Brain microvascular endothelial cell (primary cell): ENCODE results near the gene EXOSC10.
A peak's percentile ranks its signal among the peaks of the same experiment; 100 is the strongest.

Source experiments
- DNase-seq: peaks from one replicate; pipeline ENCODE4 v3.0.0-alpha.2; 2020
- H3K27ac ChIP-seq: fragments of 250-450 bp; sonication (Bioruptor Pico); 2 replicates; pipeline ENCODE4 v1.5.1; 2020; ENCODE audit warnings: mild to moderate bottlenecking, moderate library complexity
- H3K27me3 ChIP-seq: fragments of 250-450 bp; sonication (Bioruptor Pico); replicated peaks from 2 replicates; pipeline ENCODE4 v1.5.1; 2020; ENCODE audit warnings: mild to moderate bottlenecking
- H3K36me3 ChIP-seq: fragments of 250-450 bp; sonication (Bioruptor Pico); replicated peaks from 2 replicates; pipeline ENCODE4 v1.5.1; 2020; ENCODE audit warnings: mild to moderate bottlenecking
- H3K4me3 ChIP-seq: 2 replicates; pipeline ENCODE4 v1.5.1; 2011; ENCODE audit warnings: low read depth, mild to moderate bottlenecking, control low read depth, low read length, moderate library complexity
- CTCF ChIP-seq: IDR thresholded peaks from 2 replicates; pipeline ENCODE4 v1.5.1; 2011; ENCODE audit warnings: low read depth, mild to moderate bottlenecking, moderate library complexity, low read length, control low read depth, inconsistent platforms; ENCODE audit errors: missing control alignments
- in situ Hi-C: cut with HindIII; loops from 2 replicates; pipeline ENCODE4 v1.10.0; 2017; ENCODE audit warnings: low sequenced_read_pairs, low pct_ligation_motif_present

Gene EXOSC10

GRCh38 chr1:11061652-11062365 is 37.9 kb downstream of the EXOSC10 start:
- in situ Hi-C loops = no loop called here
- no peaks in the 10 kb centered on the region for H3K27me3 ChIP-seq
- no peak for DNase-seq
- H3K27ac ChIP-seq = no peak overlapping the region
- TF ChIP-seq CTCF = no peak
- peaks cover 26% of the 10 kb centered on the region for H3K36me3 ChIP-seq
- no peak overlapping the region for H3K4me3 ChIP-seq

GRCh38 chr1:11059968-11060830 is 39.5 kb downstream of the EXOSC10 start, which contains the start of gene SRM:
TSS of gene SRM (minus strand) at chr1:11060018. CDS start at chr1:11059943, 75 bp downstream.
- H3K36me3 ChIP-seq = peaks cover 30% of the 10 kb centered on the region
- in situ Hi-C loops = no loop called here
- peak within 1 kb of the TSS; percentile 50 for H3K27ac ChIP-seq
- H3K27me3 ChIP-seq = no peaks in the 10 kb centered on the region
- DNase-seq = peak; percentile 78
- peak; percentile 33 for TF ChIP-seq CTCF
- H3K4me3 ChIP-seq = peak within 1 kb of the TSS; percentile 88

- Histone ChIP-seq H3K27me3 (no peaks in the 10 kb centered on the region), H3K36me3 (peaks cover 29% of the 10 kb centered on the region), H3K27ac (peak overlapping the region; percentile 40), H3K4me3 (peak overlapping the region; percentile 88)
- in situ Hi-C loops = no loop called here
- no peak for DNase-seq
- no peak for TF ChIP-seq CTCF
Measured at GRCh38 chr1:11059155-11059967, 40.3 kb downstream of the EXOSC10 start.

GRCh38 chr1:11058595-11059154 is 41.0 kb downstream of the EXOSC10 start:
- no peaks in the 10 kb centered on the region for H3K27me3 ChIP-seq
- H3K27ac ChIP-seq = no peak overlapping the region
- no peak for DNase-seq
- peak overlapping the region; percentile 88 for H3K4me3 ChIP-seq
- in situ Hi-C loops = no loop called here
- no peak for TF ChIP-seq CTCF
- H3K36me3 ChIP-seq = peaks cover 33% of the 10 kb centered on the region

- Histone ChIP-seq H3K36me3 (peaks cover 28% of the 10 kb centered on the region), H3K27ac (no peak overlapping the region), H3K27me3 (no peaks in the 10 kb centered on the region), H3K4me3 (no peak overlapping the region)
- TF ChIP-seq CTCF = no peak
- in situ Hi-C loops = no loop called here
- DNase-seq = no peak
Measured at GRCh38 chr1:11058026-11058425, 41.6 kb downstream of the EXOSC10 start.
